HepG2 (cell line): ENCODE results near the gene CHST2. TPM values are rescaled to one million over a fixed set of nuclear protein-coding genes. Genes with fewer than 3 reads are reported as not detected.

ENCODE experiments used
- ATAC-seq: fragments of 200-7000 bp; cut with Tn5 transposase; 3 replicates; pipeline ENCODE4 v1.9.1; 2020; ENCODE audit warnings: mild to moderate bottlenecking, moderate library complexity
- BruUV-seq: library from RNA; stranded (reverse); fragments of 400-500 nt; replicated peaks from 2 replicates; lab custom pipeline; 2021; lab: Mats Ljungman, UMichigan
- CTCF ChIA-PET: fragments of 300-600 bp; formaldehyde crosslinking; extraction: SDS; loops from one replicate; lab custom pipeline; 2021; ENCODE audit warnings: low total read pairs, inconsistent platforms, low intra/inter-chr PET ratio; lab: Yijun Ruan, JAX
- POLR2A ChIA-PET: fragments of 350-600 bp; sonication (Branson Sonifier 250); formaldehyde crosslinking; loops from one replicate; lab custom pipeline; 2020; ENCODE audit warnings: antibody characterized with exemption, inconsistent platforms; lab: Yijun Ruan, JAX
- DNase-seq: peaks from one replicate; pipeline ENCODE4 v3.0.0-alpha.2; 2015; ENCODE audit warnings: low spot score
- FAIRE-seq: peaks from 3 replicates; lab custom pipeline; 2011; peaks lifted over from hg19 to GRCh38; lab: Jason Lieb, UNC
- H2AFZ ChIP-seq: one replicate; pipeline ENCODE4 v1.6.1; 2011; ENCODE audit warnings: low read length, inconsistent platforms
- H3K27ac ChIP-seq: fragments of 300-600 bp; 3 replicates; pipeline ENCODE4 v1.8.0; 2011; ENCODE audit warnings: mixed run types, mild to moderate bottlenecking, mixed read lengths, low read length, inconsistent platforms; ENCODE audit not compliant: insufficient read depth; ENCODE audit errors: extremely low read length
- H3K27me3 ChIP-seq, 2 experiments: fragments of 200-600 bp in 1 of 2; 2 replicates in 1 of 2; 3 replicates in 1 of 2; pipeline versions ENCODE4 v1.6.0 to v1.8.0; 2011; ENCODE audit warnings: low read length in 2 of 2, mild to moderate bottlenecking in 2 of 2, moderate library complexity in 2 of 2, inconsistent platforms in 1 of 2; ENCODE audit not compliant: insufficient read depth in 2 of 2, control insufficient read depth in 1 of 2
- H3K36me3 ChIP-seq, 2 experiments: fragments of 200-600 bp in 1 of 2; replicated peaks in 1 of 2; 2 replicates in 1 of 2; 3 replicates in 1 of 2; pipeline versions ENCODE4 v1.5.1 to v1.8.0; 2011; ENCODE audit warnings: low read length in 2 of 2, inconsistent platforms in 1 of 2; ENCODE audit not compliant: insufficient read depth in 2 of 2, control insufficient read depth in 1 of 2
- H3K4me1 ChIP-seq: 2 replicates; pipeline ENCODE4 v1.5.1; 2012; ENCODE audit warnings: low read length, inconsistent platforms; ENCODE audit not compliant: insufficient read depth
- H3K4me2 ChIP-seq: 2 replicates; pipeline ENCODE4 v1.6.0; 2011; ENCODE audit warnings: low read depth, low read length, inconsistent platforms
- H3K4me3 ChIP-seq, 3 experiments: fragments of 200-600 bp in 1 of 3; sonication (generic), shearing (Covaris generic) in 1 of 3; replicated peaks in 1 of 3; 2 replicates each; pipeline ENCODE4 v1.5.1; 2011 to 2016; ENCODE audit warnings: low read length in 3 of 3, inconsistent platforms in 2 of 3, low read depth in 2 of 3, mild to moderate bottlenecking in 2 of 3, control low read depth in 1 of 3, mixed read lengths in 1 of 3; ENCODE audit not compliant: insufficient read depth in 1 of 3
- H3K79me2 ChIP-seq: one replicate; pipeline ENCODE4 v1.6.1; 2011; ENCODE audit warnings: low read length, inconsistent platforms; ENCODE audit not compliant: insufficient read depth
- H3K9ac ChIP-seq: 2 replicates; pipeline ENCODE4 v1.6.0; 2011; ENCODE audit warnings: mild to moderate bottlenecking, low read depth, low read length, inconsistent platforms; ENCODE audit not compliant: insufficient read depth
- H3K9me3 ChIP-seq: 2 replicates; pipeline ENCODE4 v1.5.1; 2012; ENCODE audit warnings: mild to moderate bottlenecking, low read length
- H4K20me1 ChIP-seq: 2 replicates; pipeline ENCODE4 v1.6.0; 2011; ENCODE audit warnings: inconsistent platforms, mild to moderate bottlenecking, low read length, moderate library complexity; ENCODE audit not compliant: insufficient read depth
- AHR ChIP-seq: IDR thresholded peaks from 2 replicates; pipeline ENCODE4 v1.6.1; 2018; ENCODE audit warnings: missing genetic modification reagents, missing compliant biosample characterization
- MXD4 ChIP-seq: IDR thresholded peaks from 2 replicates; pipeline ENCODE4 v1.6.1; 2016; ENCODE audit warnings: mild to moderate bottlenecking, missing biosample characterization, missing genetic modification reagents
- U2AF2 ChIP-seq: fragments of 200-400 bp; formaldehyde crosslinking; IDR thresholded peaks from 2 replicates; pipeline ENCODE4 v1.6.1; 2017; ENCODE audit warnings: low read depth, mild to moderate bottlenecking, low read length
- ZBTB1 ChIP-seq: sonication (generic); formaldehyde crosslinking; IDR thresholded peaks from 2 replicates; pipeline ENCODE4 v1.4.0; 2020; ENCODE audit warnings: missing genetic modification reagents, borderline replicate concordance
- ZFAT ChIP-seq: sonication (generic); formaldehyde crosslinking; conservative IDR thresholded peaks from 2 replicates; pipeline ENCODE4 v1.8.1; 2023; ENCODE audit warnings: missing genetic modification reagents, inconsistent platforms
- ZNF235 ChIP-seq: sonication (generic); formaldehyde crosslinking; IDR thresholded peaks from 2 replicates; pipeline ENCODE4 v1.8.1; 2023; ENCODE audit warnings: mild to moderate bottlenecking, missing genetic modification reagents, borderline replicate concordance
- ZNF83 ChIP-seq: sonication (generic); formaldehyde crosslinking; IDR thresholded peaks from 2 replicates; pipeline ENCODE4 v1.4.0; 2020; ENCODE audit warnings: missing genetic modification reagents, mild to moderate bottlenecking, borderline replicate concordance
- WGBS: methylation state at CpG from one replicate; pipeline ENCODE4 v1.1.6; 2017; ENCODE audit warnings: low lambda C conversion rate; 5-methylcytosine and 5-hydroxymethylcytosine counted together
- in situ Hi-C: cut with HindIII; loops from 2 replicates; pipeline ENCODE4 v1.10.0; 2017; ENCODE audit warnings: low pct_unique_long_range_greater_than_20kb; ENCODE audit not compliant: extremely low pct_ligation_motif_present
- intact Hi-C: fragments of 100-400 bp; cut with micrococcal nuclease; formaldehyde crosslinking; loops from one replicate; pipeline ENCODE4 v1.10.0; 2022; ENCODE audit not compliant: unreplicated experiment
- polyA plus RNA-seq, 8 experiments: library from polyadenylated mRNA; depleted of rRNA in 3 of 8; stranded (reverse) in 7 of 8; unstranded in 1 of 8; fragments of >200 nt; fragmentation: Illumina TruSeq in 4 of 8; extraction: Trizol in 4 of 8; gene quantifications; 2 replicates each; pipeline versions ENCODE4 v1.2.1 to v1.2.3, GENCODE V29; 2011 to 2016; ENCODE audit warnings: low read depth in 4 of 8, missing spikeins in 1 of 8, mixed read lengths in 1 of 8; ENCODE audit not compliant: insufficient read depth in 1 of 8
- total RNA-seq, 5 experiments: library from RNA; depleted of rRNA; stranded (reverse); fragments of >200 nt; fragmentation: Illumina TruSeq; extraction: Trizol; gene quantifications; 2 replicates each; pipeline ENCODE4 v1.2.3, GENCODE V29; 2016; ENCODE audit warnings: low read depth in 1 of 5
- TF ChIP-seq, protein P1 (sequence below): sonication (generic); formaldehyde crosslinking; IDR thresholded peaks from 2 replicates; pipeline ENCODE4 v1.5.0; 2020; ENCODE audit warnings: missing genetic modification reagents
- TF ChIP-seq, protein P2 (sequence below): sonication (generic); formaldehyde crosslinking; IDR thresholded peaks from 2 replicates; pipeline ENCODE4 v1.4.0; 2020; ENCODE audit warnings: missing genetic modification reagents, borderline replicate concordance
- TF ChIP-seq, protein P3 (sequence below): sonication (generic); formaldehyde crosslinking; IDR thresholded peaks from 2 replicates; pipeline ENCODE4 v1.8.1; 2023; ENCODE audit warnings: mild to moderate bottlenecking, missing genetic modification reagents, borderline replicate concordance
- TF ChIP-seq, protein P4 (sequence below): sonication (generic); formaldehyde crosslinking; IDR thresholded peaks from 2 replicates; pipeline ENCODE4 v1.8.1; 2023; ENCODE audit warnings: mild to moderate bottlenecking, missing genetic modification reagents

CHST2 gene
- total and polyA plus RNA-seq, 2 of the 13 experiments (the other 11 are each of a cell fraction or from before 2014, with no cell fraction given), result not detected

DNA sequence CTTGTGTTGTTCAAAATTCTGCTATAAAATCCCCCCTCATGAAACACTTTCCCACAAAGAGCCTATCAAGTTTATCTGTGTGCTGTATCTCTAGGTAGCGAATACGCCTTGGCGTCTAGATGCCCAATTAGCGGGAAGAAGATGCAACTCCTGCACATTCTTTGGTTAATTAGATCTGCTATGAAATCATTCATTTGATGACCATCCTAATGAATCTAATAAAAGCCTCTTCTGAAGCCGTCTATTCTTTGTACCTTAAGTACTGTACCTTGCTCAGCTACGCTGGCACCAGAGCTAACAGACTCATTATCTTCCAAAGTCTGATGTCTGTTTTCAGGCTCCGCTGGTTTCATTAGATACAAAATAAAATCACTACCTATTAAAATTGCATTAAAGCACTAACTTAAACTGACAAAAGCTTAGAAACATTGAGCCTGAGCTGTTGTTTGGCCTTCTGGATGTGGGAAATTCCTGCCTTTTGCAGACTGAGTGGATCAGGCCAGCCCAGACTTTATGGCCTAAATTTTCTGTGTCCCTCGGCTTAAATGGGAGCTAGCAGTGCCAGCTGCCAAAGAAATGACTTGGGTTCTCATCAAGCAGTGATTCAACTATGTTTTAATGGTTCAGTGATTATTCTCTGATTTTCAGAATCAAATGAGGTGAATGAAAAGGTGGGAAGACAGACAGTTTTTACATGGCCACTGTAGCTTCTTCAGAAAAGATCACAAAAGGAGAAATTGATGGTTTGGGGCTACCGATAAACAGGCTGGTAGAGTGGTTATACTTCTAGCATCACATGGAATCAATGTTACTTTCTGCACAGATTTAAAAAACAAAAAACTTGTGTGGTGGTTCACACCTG, 28.4 kb upstream of the CHST2 start:
- ATAC-seq (no peak), FAIRE-seq (no peak), DNase-seq (no peak)
- H3K27me3 ChIP-seq, result peaks cover 0 to 6% of the 10 kb centered on the region in 2 experiments; a peak in 3 of 5 replicates
- ChIA-PET CTCF (no interaction called here), POLR2A (no interaction called here)
- no peaks in the 10 kb centered on the region for H4K20me1 ChIP-seq
- no peaks in the 10 kb centered on the region for H3K36me3 ChIP-seq
- no TSS peak for BruUV-seq
- intact Hi-C loops (loop anchor here (10.0 kb wide), 1 partner anchor 1276 kb away; no protein-coding TSS in a partner anchor), in situ Hi-C loops (no loop called here)
- no peaks in the 10 kb centered on the region for H3K79me2 ChIP-seq
- H3K9me3 ChIP-seq, result no peaks in the 10 kb centered on the region
- no peak overlapping the region for H3K4me3 ChIP-seq
- TF ChIP-seq AHR (CRISPR knock-in tag) (no peak), ZFAT (CRISPR knock-in tag) (no peak), U2AF2 (no peak), ZNF83 (CRISPR knock-in tag) (no peak), MXD4 (CRISPR knock-in tag) (no peak), ZNF235 (no peak), ZBTB1 (no peak)
- TF ChIP-seq, protein P1, sequence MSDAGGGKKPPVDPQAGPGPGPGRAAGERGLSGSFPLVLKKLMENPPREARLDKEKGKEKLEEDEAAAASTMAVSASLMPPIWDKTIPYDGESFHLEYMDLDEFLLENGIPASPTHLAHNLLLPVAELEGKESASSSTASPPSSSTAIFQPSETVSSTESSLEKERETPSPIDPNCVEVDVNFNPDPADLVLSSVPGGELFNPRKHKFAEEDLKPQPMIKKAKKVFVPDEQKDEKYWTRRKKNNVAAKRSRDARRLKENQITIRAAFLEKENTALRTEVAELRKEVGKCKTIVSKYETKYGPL (CRISPR knock-in tag), result no peak
- TF ChIP-seq, protein P2, sequence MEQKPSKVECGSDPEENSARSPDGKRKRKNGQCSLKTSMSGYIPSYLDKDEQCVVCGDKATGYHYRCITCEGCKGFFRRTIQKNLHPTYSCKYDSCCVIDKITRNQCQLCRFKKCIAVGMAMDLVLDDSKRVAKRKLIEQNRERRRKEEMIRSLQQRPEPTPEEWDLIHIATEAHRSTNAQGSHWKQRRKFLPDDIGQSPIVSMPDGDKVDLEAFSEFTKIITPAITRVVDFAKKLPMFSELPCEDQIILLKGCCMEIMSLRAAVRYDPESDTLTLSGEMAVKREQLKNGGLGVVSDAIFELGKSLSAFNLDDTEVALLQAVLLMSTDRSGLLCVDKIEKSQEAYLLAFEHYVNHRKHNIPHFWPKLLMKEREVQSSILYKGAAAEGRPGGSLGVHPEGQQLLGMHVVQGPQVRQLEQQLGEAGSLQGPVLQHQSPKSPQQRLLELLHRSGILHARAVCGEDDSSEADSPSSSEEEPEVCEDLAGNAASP, result no peak
- TF ChIP-seq, protein P3, sequence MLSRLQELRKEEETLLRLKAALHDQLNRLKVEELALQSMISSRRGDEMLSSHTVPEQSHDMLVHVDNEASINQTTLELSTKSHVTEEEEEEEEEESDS (CRISPR knock-in tag), result no peak
- TF ChIP-seq, protein P4, sequence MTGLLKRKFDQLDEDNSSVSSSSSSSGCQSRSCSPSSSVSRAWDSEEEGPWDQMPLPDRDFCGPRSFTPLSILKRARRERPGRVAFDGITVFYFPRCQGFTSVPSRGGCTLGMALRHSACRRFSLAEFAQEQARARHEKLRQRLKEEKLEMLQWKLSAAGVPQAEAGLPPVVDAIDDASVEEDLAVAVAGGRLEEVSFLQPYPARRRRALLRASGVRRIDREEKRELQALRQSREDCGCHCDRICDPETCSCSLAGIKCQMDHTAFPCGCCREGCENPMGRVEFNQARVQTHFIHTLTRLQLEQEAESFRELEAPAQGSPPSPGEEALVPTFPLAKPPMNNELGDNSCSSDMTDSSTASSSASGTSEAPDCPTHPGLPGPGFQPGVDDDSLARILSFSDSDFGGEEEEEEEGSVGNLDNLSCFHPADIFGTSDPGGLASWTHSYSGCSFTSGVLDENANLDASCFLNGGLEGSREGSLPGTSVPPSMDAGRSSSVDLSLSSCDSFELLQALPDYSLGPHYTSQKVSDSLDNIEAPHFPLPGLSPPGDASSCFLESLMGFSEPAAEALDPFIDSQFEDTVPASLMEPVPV (CRISPR knock-in tag), result no peak
- H3K4me1 ChIP-seq, result no peaks in the 10 kb centered on the region
- H3K27ac ChIP-seq, result no peak overlapping the region
- no peak overlapping the region for H2AFZ ChIP-seq
- no peak overlapping the region for H3K4me2 ChIP-seq
- WGBS, result 31% methylated on average over 9 of the region's 9 CpGs
- H3K9ac ChIP-seq, result no peak overlapping the region
